ENCODE results near the gene CSNK1G1.

The CSNK1G1 gene

DNA sequence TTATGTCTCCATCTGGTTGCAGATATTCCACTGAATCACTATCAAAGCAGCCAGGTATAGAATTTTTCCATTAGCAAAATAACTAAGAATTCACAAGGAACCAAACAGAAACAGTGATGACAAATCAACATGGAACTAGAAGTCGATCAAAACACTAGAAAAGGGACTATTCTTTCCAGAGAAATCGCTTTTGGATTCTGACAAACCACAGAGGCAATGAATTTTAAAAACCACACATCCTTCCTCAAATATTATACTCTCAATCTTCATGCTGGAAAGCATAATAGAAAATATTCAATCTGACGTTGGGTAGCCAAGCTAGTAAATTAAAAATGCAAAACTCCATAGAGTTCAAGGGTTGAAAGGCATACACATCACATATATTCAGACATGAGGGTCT is 99.9 kb downstream of the CSNK1G1 start:
- no peaks in the 10 kb centered on the region for H3K9me3 ChIP-seq
- no peaks in the 10 kb centered on the region for H3K36me3 ChIP-seq
- H3K4me3 ChIP-seq (ENCODE audit: low read depth, low read length) = no peak overlapping the region
- H3K27me3 ChIP-seq = no peaks in the 10 kb centered on the region
- no peaks in the 10 kb centered on the region for H3K4me1 ChIP-seq
- no peak for TF ChIP-seq CTCF (IDR thresholded peaks at IDR 0.05; ENCODE audit: low read depth, low read length)
- no peak for DNase-seq

DNA sequence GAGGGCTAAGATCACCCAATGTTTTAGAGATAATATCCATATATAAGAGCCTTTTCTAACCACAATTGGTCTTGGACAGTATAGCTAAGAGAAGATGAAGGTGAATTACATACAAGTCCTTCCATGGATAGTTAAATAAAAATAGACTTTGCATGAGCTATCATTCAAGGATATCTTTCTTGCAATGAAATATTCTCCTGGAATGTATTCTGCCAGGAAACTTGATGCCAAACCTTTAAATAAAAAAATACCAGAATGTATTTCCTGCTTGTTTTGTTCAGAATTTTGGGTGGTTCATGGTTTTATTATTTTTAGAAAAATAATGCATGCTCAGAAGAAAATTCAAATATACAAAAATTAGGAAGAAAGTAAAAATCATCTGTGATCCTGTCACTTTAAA is 104.3 kb downstream of the CSNK1G1 start:
- Histone ChIP-seq H3K27me3 (no peaks in the 10 kb centered on the region), H3K9me3 (no peaks in the 10 kb centered on the region), H3K4me1 (peaks cover 10% of the 10 kb centered on the region), H3K4me3 (ENCODE audit: low read depth, low read length) (no peak overlapping the region), H3K36me3 (no peaks in the 10 kb centered on the region)
- TF ChIP-seq CTCF (IDR thresholded peaks at IDR 0.05; ENCODE audit: low read depth, low read length) = no peak
- DNase-seq = no peak

DNA sequence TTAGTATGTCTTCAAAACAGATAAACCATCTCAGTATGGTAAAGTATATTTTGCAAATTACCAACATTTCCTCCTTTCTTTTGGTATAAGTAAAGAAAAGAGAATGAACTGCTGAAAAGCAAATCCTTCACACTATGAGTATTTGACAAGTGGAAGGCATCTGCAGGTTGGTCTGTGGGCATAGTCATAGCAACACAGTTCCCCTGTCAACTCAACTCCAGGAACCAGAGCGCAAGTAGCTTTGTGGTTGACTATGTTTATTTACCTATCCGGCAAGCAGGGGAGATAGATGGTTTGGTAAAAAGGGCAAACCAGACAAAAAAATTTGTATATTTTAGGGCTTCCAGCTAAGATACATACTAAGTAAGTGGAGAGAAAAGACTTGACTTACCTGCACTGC is 104.9 kb downstream of the CSNK1G1 start:
- TF ChIP-seq CTCF (IDR thresholded peaks at IDR 0.05; ENCODE audit: low read depth, low read length) = no peak
- H3K4me1 ChIP-seq = peaks cover 10% of the 10 kb centered on the region
- DNase-seq = no peak
- no peaks in the 10 kb centered on the region for H3K9me3 ChIP-seq
- no peak overlapping the region for H3K4me3 ChIP-seq (ENCODE audit: low read depth, low read length)
- no peaks in the 10 kb centered on the region for H3K36me3 ChIP-seq
- H3K27me3 ChIP-seq = no peaks in the 10 kb centered on the region

DNA sequence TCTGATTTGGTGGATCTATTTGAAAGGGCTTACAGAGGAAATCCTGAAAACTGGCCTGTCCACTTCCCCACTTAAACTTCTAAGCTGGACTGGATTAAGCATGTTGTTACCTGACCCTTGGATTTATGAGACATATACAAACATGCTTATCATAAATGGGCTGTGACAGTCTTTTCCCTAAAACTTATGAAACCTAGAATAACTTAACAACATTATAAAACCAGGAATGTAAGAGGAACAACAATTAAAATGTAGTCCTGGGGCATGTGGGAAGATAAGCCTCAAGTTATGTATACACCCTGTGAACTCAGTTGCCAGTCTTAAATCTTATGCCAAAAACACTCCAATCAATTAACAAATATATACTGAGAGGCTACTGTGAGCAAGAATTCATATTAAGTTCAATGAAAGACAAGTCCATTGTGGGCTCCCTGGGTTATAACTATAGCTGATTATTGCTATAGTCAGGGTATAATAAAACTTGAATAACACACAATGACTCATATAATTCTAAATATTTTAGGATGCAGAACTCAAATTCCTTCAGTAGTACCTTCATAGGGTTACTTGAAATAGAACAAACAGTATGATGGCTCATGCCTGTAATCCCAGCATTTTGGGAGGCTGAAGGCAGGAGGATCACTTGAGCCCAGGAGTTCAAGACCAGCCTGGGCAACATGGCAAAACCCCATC is 105.9 kb downstream of the CSNK1G1 start:
- Histone ChIP-seq H3K4me1 (peaks cover 10% of the 10 kb centered on the region), H3K27me3 (no peaks in the 10 kb centered on the region), H3K9me3 (no peaks in the 10 kb centered on the region), H3K36me3 (no peaks in the 10 kb centered on the region), H3K4me3 (ENCODE audit: low read depth, low read length) (no peak overlapping the region)
- no peak for TF ChIP-seq CTCF (IDR thresholded peaks at IDR 0.05; ENCODE audit: low read depth, low read length)
- DNase-seq = no peak

- Histone ChIP-seq H3K9me3 (no peaks in the 10 kb centered on the region), H3K4me3 (ENCODE audit: low read depth, low read length) (no peak overlapping the region), H3K36me3 (no peaks in the 10 kb centered on the region), H3K4me1 (peaks cover 10% of the 10 kb centered on the region), H3K27me3 (no peaks in the 10 kb centered on the region)
- no peak for DNase-seq
- TF ChIP-seq CTCF (IDR thresholded peaks at IDR 0.05; ENCODE audit: low read depth, low read length) = no peak
Measured at GRCh38 chr15:64249406-64249805, 106.6 kb downstream of the CSNK1G1 start.

GRCh38 chr15:64247906-64248541 is 107.9 kb downstream of the CSNK1G1 start:
- H3K4me3 ChIP-seq (ENCODE audit: low read depth, low read length) = no peak overlapping the region
- H3K9me3 ChIP-seq = no peaks in the 10 kb centered on the region
- peaks cover 10% of the 10 kb centered on the region for H3K4me1 ChIP-seq
- DNase-seq = no peak
- TF ChIP-seq CTCF (IDR thresholded peaks at IDR 0.05; ENCODE audit: low read depth, low read length) = no peak
- no peaks in the 10 kb centered on the region for H3K27me3 ChIP-seq
- no peaks in the 10 kb centered on the region; the same call in 1 of the 2 replicates for H3K36me3 ChIP-seq

Measured in BE2C (cell line).